ENCODE data around the gene ASXL1.

DNA sequence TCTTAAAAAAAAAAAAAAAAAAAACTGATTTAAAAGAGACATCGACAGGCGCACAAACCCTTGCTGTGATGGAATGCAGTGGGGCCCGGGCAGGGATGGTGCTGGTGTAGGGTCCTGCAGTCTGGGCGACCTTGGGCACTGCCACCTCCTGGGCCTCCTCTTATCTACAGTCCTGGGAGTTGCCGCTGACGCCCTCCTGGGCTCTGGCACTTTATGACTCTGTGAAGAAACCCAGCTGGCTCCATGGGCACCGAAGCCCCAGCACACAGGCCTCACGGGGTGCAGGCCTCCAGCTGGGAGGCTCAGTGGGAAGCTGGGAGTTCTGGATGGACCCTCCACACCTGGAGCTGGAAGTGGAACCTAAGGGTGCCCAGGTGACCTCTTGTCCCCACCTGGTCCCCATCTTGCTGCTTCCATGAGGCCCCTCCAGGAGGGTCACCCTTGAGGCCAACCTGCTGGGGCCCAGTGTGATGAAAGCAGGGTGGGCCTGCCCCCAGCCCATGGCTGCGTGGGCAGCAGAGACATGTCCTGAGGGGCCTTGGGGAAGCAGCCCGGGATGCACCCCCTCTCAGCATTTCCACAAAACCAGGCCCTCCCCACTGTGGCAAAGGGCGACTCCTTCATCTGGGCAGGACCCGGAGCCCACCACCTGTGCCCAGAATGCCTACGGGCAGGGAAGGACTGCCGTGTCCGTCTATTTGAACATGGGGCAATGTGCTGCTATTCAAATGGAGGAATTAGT, 104.9 kb downstream of the ASXL1 start:
- TF ChIP-seq EZH2 (IDR thresholded peaks at IDR 0.05) (no peak), POLR2AphosphoS5 (IDR thresholded peaks at IDR 0.05; ENCODE audit: borderline replicate concordance, low read depth, low read length) (no peak)
